GM18502 (cell line): ENCODE data around the gene OR10J1.

Experiments used
- ATAC-seq: cut with Tn5 transposase; IDR thresholded peaks from one replicate; pipeline ENCODE4 v1.9.1; 2021; ENCODE audit warnings: mild to moderate bottlenecking; ENCODE audit not compliant: unreplicated experiment, poor library complexity

Gene OR10J1

DNA sequence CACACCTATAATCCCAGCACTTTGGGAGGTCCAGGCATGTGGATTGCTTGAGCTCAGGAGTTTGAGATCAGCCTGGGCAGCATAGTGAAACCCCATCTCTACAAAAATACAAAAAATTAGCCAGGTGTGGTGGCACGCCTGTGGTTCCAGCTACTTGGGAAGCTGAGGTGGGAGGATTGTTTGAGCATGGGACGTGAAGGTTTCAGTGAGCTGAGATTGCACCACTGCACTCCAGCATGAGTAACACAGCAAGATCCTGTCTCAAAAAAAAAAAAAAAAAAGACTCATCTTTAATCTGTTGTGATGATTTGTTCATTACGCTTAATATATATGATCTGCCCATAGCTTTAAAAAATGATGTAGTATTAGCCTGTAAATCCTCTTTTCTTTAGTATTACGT lies 44.0 kb downstream of the OR10J1 start:
- no peak for ATAC-seq
